ENCODE results near the gene FGD4. TPM values are rescaled to one million over a fixed set of nuclear protein-coding genes. Genes with fewer than 3 reads are reported as not detected.
A peak's percentile ranks its signal among the peaks of the same experiment; 100 is the strongest.

Gene FGD4
- total RNA-seq, 1 experiment from 2014 or later, result 39.7 TPM

DNA sequence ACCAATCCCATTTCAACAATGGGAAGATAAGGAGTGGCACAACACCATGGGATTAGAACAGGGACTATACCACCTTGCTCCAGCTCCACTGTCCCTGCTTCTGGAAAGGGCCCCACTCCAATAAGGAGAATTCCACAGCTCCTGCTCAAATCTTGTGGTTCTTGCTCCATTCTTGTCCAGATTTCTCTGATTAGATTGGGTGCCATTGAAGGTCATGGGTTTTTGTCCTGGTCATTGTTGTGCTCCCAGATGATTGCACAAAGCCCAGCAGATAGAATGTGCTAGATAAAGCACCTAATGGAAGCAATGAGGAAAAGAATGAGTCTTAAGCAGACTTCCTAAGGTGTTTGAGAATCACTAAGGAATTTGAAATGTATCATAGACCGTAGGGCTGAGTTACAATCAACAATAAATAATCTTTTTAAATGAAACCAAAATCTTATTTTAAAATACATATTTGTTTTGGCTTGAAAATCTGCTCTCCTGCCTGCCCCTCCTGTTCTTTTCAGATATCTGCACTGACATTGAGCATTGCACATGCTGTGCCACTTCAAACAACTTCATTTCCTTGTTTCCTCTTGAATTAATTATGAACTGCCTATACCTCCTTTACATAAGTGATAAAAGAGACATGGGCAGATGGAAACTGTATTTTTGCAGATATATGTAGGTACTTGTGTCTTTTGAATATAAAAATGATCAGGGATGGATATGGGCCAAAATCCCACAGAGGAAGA lies 115.9 kb downstream of the FGD4 start:
- POLR2A ChIA-PET, result no interaction called here
- TF ChIP-seq IRF2 (CRISPR knock-in tag; IDR thresholded peaks at IDR 0.05; ENCODE audit: borderline replicate concordance, low read depth), result no peak
- no peak for TF ChIP-seq PRDM15 (CRISPR knock-in tag; IDR thresholded peaks at IDR 0.05)
- no peak for TF ChIP-seq NR2C2 (CRISPR knock-in tag; IDR thresholded peaks at IDR 0.05)
- TF ChIP-seq, protein P1, sequence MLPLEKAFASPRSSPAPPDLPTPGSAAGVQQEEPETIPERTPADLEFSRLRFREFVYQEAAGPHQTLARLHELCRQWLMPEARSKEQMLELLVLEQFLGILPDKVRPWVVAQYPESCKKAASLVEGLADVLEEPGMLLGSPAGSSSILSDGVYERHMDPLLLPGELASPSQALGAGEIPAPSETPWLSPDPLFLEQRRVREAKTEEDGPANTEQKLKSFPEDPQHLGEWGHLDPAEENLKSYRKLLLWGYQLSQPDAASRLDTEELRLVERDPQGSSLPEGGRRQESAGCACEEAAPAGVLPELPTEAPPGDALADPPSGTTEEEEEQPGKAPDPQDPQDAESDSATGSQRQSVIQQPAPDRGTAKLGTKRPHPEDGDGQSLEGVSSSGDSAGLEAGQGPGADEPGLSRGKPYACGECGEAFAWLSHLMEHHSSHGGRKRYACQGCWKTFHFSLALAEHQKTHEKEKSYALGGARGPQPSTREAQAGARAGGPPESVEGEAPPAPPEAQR (CRISPR knock-in tag; IDR thresholded peaks at IDR 0.05), result no peak
- TF ChIP-seq, protein P2, sequence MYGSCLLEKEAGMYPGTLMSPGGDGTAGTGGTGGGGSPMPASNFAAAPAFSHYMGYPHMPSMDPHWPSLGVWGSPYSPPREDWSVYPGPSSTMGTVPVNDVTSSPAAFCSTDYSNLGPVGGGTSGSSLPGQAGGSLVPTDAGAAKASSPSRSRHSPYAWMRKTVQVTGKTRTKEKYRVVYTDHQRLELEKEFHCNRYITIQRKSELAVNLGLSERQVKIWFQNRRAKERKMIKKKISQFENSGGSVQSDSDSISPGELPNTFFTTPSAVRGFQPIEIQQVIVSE (CRISPR knock-in tag; IDR thresholded peaks at IDR 0.05; ENCODE audit: borderline replicate concordance), result no peak
- no peak for TF ChIP-seq FOXJ3 (CRISPR knock-in tag; IDR thresholded peaks at IDR 0.05; ENCODE audit: borderline replicate concordance)
- TF ChIP-seq ZNF425 (CRISPR knock-in tag; conservative IDR thresholded peaks at IDR 0.05), result no peak
- TF ChIP-seq CREM (CRISPR knock-in tag; IDR thresholded peaks at IDR 0.05), result no peak
- no peak for TF ChIP-seq USF1 (CRISPR knock-in tag; IDR thresholded peaks at IDR 0.05)
- TF ChIP-seq, protein P3, sequence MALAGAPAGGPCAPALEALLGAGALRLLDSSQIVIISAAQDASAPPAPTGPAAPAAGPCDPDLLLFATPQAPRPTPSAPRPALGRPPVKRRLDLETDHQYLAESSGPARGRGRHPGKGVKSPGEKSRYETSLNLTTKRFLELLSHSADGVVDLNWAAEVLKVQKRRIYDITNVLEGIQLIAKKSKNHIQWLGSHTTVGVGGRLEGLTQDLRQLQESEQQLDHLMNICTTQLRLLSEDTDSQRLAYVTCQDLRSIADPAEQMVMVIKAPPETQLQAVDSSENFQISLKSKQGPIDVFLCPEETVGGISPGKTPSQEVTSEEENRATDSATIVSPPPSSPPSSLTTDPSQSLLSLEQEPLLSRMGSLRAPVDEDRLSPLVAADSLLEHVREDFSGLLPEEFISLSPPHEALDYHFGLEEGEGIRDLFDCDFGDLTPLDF (CRISPR knock-in tag; IDR thresholded peaks at IDR 0.05), result no peak
- TF ChIP-seq KAT7 (CRISPR knock-in tag; IDR thresholded peaks at IDR 0.05; ENCODE audit: borderline replicate concordance), result no peak
- no peak for TF ChIP-seq ETV6 (CRISPR knock-in tag; IDR thresholded peaks at IDR 0.05)
- TF ChIP-seq JUN (CRISPR knock-in tag; IDR thresholded peaks at IDR 0.05), result no peak
- TF ChIP-seq, protein P4, sequence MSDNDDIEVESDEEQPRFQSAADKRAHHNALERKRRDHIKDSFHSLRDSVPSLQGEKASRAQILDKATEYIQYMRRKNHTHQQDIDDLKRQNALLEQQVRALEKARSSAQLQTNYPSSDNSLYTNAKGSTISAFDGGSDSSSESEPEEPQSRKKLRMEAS (CRISPR knock-in tag; IDR thresholded peaks at IDR 0.05), result no peak
- TF ChIP-seq ATF6 (CRISPR knock-in tag; IDR thresholded peaks at IDR 0.05), result no peak
- H3K27ac Mint-ChIP-seq, result peak overlapping the region; percentile 68
- H3K4me3 Mint-ChIP-seq, result no peak overlapping the region
- H3K27me3 Mint-ChIP-seq (ENCODE audit: low read depth), result no peaks in the 10 kb centered on the region
- no peaks in the 10 kb centered on the region for H3K36me3 Mint-ChIP-seq
- H3K9me3 Mint-ChIP-seq, result no peaks in the 10 kb centered on the region
- CTCF ChIA-PET, result interaction anchor here (1.4 kb wide), 1 partner anchor 8 kb away, joined by 4 read pairs; no protein-coding TSS in a partner anchor
- no peak for DNase-seq (ENCODE audit: low spot score)
- no peak for ATAC-seq
- H3K4me1 Mint-ChIP-seq, result peaks cover 43% of the 10 kb centered on the region

All from WTC11 (cell line).